ENCODE results near the gene ERC1. TPM values are rescaled to one million over a fixed set of nuclear protein-coding genes. Genes with fewer than 3 reads are reported as not detected.
"Not testable (repeated sequence)": the region's sequence is repeated elsewhere in the genome, so short reads cannot be mapped to it uniquely, and the experiment has no call there.

ERC1 gene
- total RNA-seq, 1 experiment from 2014 or later: 54.7 TPM

- no peak for DNase-seq (ENCODE audit: low spot score)
- in situ Hi-C loops (cut with HindIII; ENCODE audit: low sequenced_read_pairs): no loop called here
Measured at GRCh38 chr12:1203735-1204019, 212.7 kb downstream of the ERC1 start.

- in situ Hi-C loops (cut with HindIII; ENCODE audit: low sequenced_read_pairs): no loop called here
Measured at GRCh38 chr12:1204581-1205121, 213.6 kb downstream of the ERC1 start.

GRCh38 chr12:1205512-1206060 lies 214.6 kb downstream of the ERC1 start:
- no peak for DNase-seq (ENCODE audit: low spot score)
- in situ Hi-C loops (cut with HindIII; ENCODE audit: low sequenced_read_pairs): no loop called here

More at GRCh38 chr12:1204581-1205121, 213.6 kb downstream of the ERC1 start:
- DNase-seq (ENCODE audit: low spot score): peak; percentile 30

GRCh38 chr12:1206118-1206734 lies 215.2 kb downstream of the ERC1 start:
- in situ Hi-C loops (cut with HindIII; ENCODE audit: low sequenced_read_pairs): no loop called here
- DNase-seq (ENCODE audit: low spot score): no peak

GRCh38 chr12:1207276-1207675 lies 216.3 kb downstream of the ERC1 start:
- DNase-seq (ENCODE audit: low spot score): no peak
- in situ Hi-C loops (cut with HindIII; ENCODE audit: low sequenced_read_pairs): no loop called here

- in situ Hi-C loops (cut with HindIII; ENCODE audit: low sequenced_read_pairs); DNase-seq (ENCODE audit: low spot score): not testable (repeated sequence)
Measured at GRCh38 chr12:1208719-1209118, 217.7 kb downstream of the ERC1 start.

- no peak for DNase-seq (ENCODE audit: low spot score)
Measured at GRCh38 chr12:1212526-1212925, 221.5 kb downstream of the ERC1 start.

GRCh38 chr12:1213205-1213604 lies 222.2 kb downstream of the ERC1 start:
- in situ Hi-C loops (cut with HindIII; ENCODE audit: low sequenced_read_pairs): no loop called here
- DNase-seq (ENCODE audit: low spot score): no peak

More at GRCh38 chr12:1212526-1212925, 221.5 kb downstream of the ERC1 start:
- in situ Hi-C loops (cut with HindIII; ENCODE audit: low sequenced_read_pairs): no loop called here

GRCh38 chr12:1213618-1214205 lies 222.7 kb downstream of the ERC1 start:
- no peak for DNase-seq (ENCODE audit: low spot score)
- in situ Hi-C loops (cut with HindIII; ENCODE audit: low sequenced_read_pairs): no loop called here

- in situ Hi-C loops (cut with HindIII; ENCODE audit: low sequenced_read_pairs): no loop called here
- no peak for DNase-seq (ENCODE audit: low spot score)
Measured at GRCh38 chr12:1216560-1216959, 225.5 kb downstream of the ERC1 start.

- in situ Hi-C loops (cut with HindIII; ENCODE audit: low sequenced_read_pairs): no loop called here
- DNase-seq (ENCODE audit: low spot score): peak; percentile 87
Measured at GRCh38 chr12:1217191-1217949, 226.3 kb downstream of the ERC1 start.

- in situ Hi-C loops (cut with HindIII; ENCODE audit: low sequenced_read_pairs): no loop called here
- DNase-seq (ENCODE audit: low spot score): no peak
Measured at GRCh38 chr12:1218369-1218768, 227.3 kb downstream of the ERC1 start.

- peak; percentile 77 for DNase-seq (ENCODE audit: low spot score)
- in situ Hi-C loops (cut with HindIII; ENCODE audit: low sequenced_read_pairs): no loop called here
Measured at GRCh38 chr12:1220127-1221092, 229.4 kb downstream of the ERC1 start.

- in situ Hi-C loops (cut with HindIII; ENCODE audit: low sequenced_read_pairs): no loop called here
- DNase-seq (ENCODE audit: low spot score): no peak
Measured at GRCh38 chr12:1222858-1223639, 232.0 kb downstream of the ERC1 start.

- no peak for DNase-seq (ENCODE audit: low spot score)
- in situ Hi-C loops (cut with HindIII; ENCODE audit: low sequenced_read_pairs): no loop called here
Measured at GRCh38 chr12:1226951-1227350, 235.9 kb downstream of the ERC1 start.

- no peak for DNase-seq (ENCODE audit: low spot score)
- in situ Hi-C loops (cut with HindIII; ENCODE audit: low sequenced_read_pairs): no loop called here
Measured at GRCh38 chr12:1234073-1234472, 243.1 kb downstream of the ERC1 start.

GRCh38 chr12:1246637-1247036 lies 255.6 kb downstream of the ERC1 start:
- in situ Hi-C loops (cut with HindIII; ENCODE audit: low sequenced_read_pairs): no loop called here
- no peak for DNase-seq (ENCODE audit: low spot score)

- in situ Hi-C loops (cut with HindIII; ENCODE audit: low sequenced_read_pairs): no loop called here
- DNase-seq (ENCODE audit: low spot score): no peak
Measured at GRCh38 chr12:1250641-1251040, 259.6 kb downstream of the ERC1 start.

Data from G401 (cell line).